K562 (cell line): ENCODE measurements around the gene PARD6B. TPM values are rescaled to one million over a fixed set of nuclear protein-coding genes. Genes with fewer than 3 reads are reported as not detected.

ENCODE experiments used
- ATAC-seq: fragments of 200-7000 bp; cut with Tn5 transposase; 3 replicates; pipeline ENCODE4 v1.9.1; 2020; ENCODE audit warnings: moderate library complexity
- BruUV-seq: library from RNA; stranded (reverse); fragments of 400-500 nt; replicated peaks from 2 replicates; lab custom pipeline; 2021; lab: Mats Ljungman, UMichigan
- CTCF ChIA-PET: fragments of 300-600 bp; formaldehyde crosslinking; extraction: SDS; loops from one replicate; lab custom pipeline; 2021; ENCODE audit warnings: low intra/inter-chr PET ratio; lab: Yijun Ruan, JAX
- POLR2A ChIA-PET: fragments of 300-600, 350-650 bp; sonication (Branson Sonifier 250); formaldehyde crosslinking; extraction: SDS; loops from one replicate; lab custom pipeline; 2021; ENCODE audit warnings: antibody characterized with exemption, inconsistent platforms; lab: Yijun Ruan, JAX
- DNase-seq, 4 experiments: peaks; one replicate each; pipeline versions ENCODE4 v3.0.0 to v3.0.0-alpha.2; 2011 to 2018; ENCODE audit warnings: low spot score in 3 of 4, mixed read lengths in 3 of 4; ENCODE audit errors: extremely low read depth in 1 of 4
- FAIRE-seq: peaks from 2 replicates; lab custom pipeline; 2011; peaks lifted over from hg19 to GRCh38; lab: Jason Lieb, UNC
- H2AFZ ChIP-seq: 2 replicates; pipeline ENCODE4 v1.6.0; 2011; ENCODE audit warnings: low read depth, low read length, control low read depth, inconsistent platforms
- H3K27ac ChIP-seq: fragments of 200-600 bp; 3 replicates; pipeline ENCODE4 v1.8.0; 2011; ENCODE audit warnings: low read depth, mild to moderate bottlenecking, control low read depth, inconsistent platforms, low read length, moderate library complexity, mixed read lengths; ENCODE audit errors: extremely low read depth
- H3K27me3 ChIP-seq, 2 experiments: fragments of 300-600 bp in 1 of 2; 2 replicates in 1 of 2; 3 replicates in 1 of 2; pipeline versions ENCODE4 v1.6.0 to v1.8.0; 2011; ENCODE audit warnings: inconsistent platforms in 2 of 2, low read length in 2 of 2, mild to moderate bottlenecking in 1 of 2, mixed read lengths in 1 of 2, moderate library complexity in 1 of 2; ENCODE audit not compliant: control insufficient read depth in 2 of 2, insufficient read depth in 2 of 2
- H3K36me3 ChIP-seq: fragments of 300-600 bp; 3 replicates; pipeline ENCODE4 v1.8.0; 2011; ENCODE audit warnings: mild to moderate bottlenecking, low read length, inconsistent platforms; ENCODE audit not compliant: control insufficient read depth, insufficient read depth
- H3K4me1 ChIP-seq, 2 experiments: fragments of 200-600 bp in 1 of 2; replicated peaks in 1 of 2; 2 replicates in 1 of 2; 3 replicates in 1 of 2; pipeline versions ENCODE4 v1.5.1 to v1.8.0; 2011; ENCODE audit warnings: inconsistent platforms in 2 of 2, low read length in 2 of 2, mild to moderate bottlenecking in 1 of 2, mixed read lengths in 1 of 2, moderate library complexity in 1 of 2; ENCODE audit not compliant: control insufficient read depth in 2 of 2, insufficient read depth in 2 of 2
- H3K4me2 ChIP-seq: 2 replicates; pipeline ENCODE4 v1.6.1; 2011; ENCODE audit warnings: low read length, control low read depth, inconsistent platforms, mixed read lengths; ENCODE audit not compliant: insufficient read depth
- H3K4me3 ChIP-seq: fragments of 200-600 bp; sonication (generic), shearing (Covaris generic); 2 replicates; pipeline ENCODE4 v1.5.1; 2016; ENCODE audit warnings: control low read depth, inconsistent platforms
- H3K79me2 ChIP-seq: fragments of 200-600 bp; 3 replicates; pipeline ENCODE4 v1.8.0; 2011; ENCODE audit warnings: low read length, inconsistent platforms; ENCODE audit not compliant: control insufficient read depth, insufficient read depth
- H3K9ac ChIP-seq, 2 experiments: 2 replicates each; pipeline versions ENCODE4 v1.6.0 to v1.6.1; 2011; ENCODE audit warnings: low read depth in 2 of 2, low read length in 2 of 2, control low read depth in 1 of 2, inconsistent platforms in 1 of 2, mild to moderate bottlenecking in 1 of 2, mixed read lengths in 1 of 2; ENCODE audit not compliant: insufficient read depth in 1 of 2
- H3K9me1 ChIP-seq: one replicate; pipeline ENCODE4 v1.6.0; 2011; ENCODE audit warnings: inconsistent platforms, mild to moderate bottlenecking, low read length, moderate library complexity; ENCODE audit not compliant: control insufficient read depth, insufficient read depth
- H3K9me3 ChIP-seq: replicated peaks from 2 replicates; pipeline ENCODE4 v1.5.1; 2011; ENCODE audit warnings: low read depth, low read length, inconsistent platforms; ENCODE audit not compliant: control insufficient read depth, insufficient read depth
- H4K20me1 ChIP-seq: replicated peaks from 2 replicates; pipeline ENCODE4 v1.6.1; 2011; ENCODE audit warnings: low read length, inconsistent platforms, mixed read lengths; ENCODE audit not compliant: control insufficient read depth, insufficient read depth
- ARID4B ChIP-seq: sonication (generic); formaldehyde crosslinking; IDR thresholded peaks from 2 replicates; pipeline ENCODE4 v1.8.0; 2022; ENCODE audit warnings: mild to moderate bottlenecking, missing genetic modification reagents
- BCLAF1 ChIP-seq, 2 experiments: fragments of 450-650 bp in 1 of 2; IDR thresholded peaks; 2 replicates each; pipeline ENCODE4 v1.6.1; 2011 to 2017; ENCODE audit warnings: low read depth in 2 of 2, antibody characterized with exemption in 1 of 2, borderline replicate concordance in 1 of 2, low read length in 1 of 2, mild to moderate bottlenecking in 1 of 2, mixed read lengths in 1 of 2; ENCODE audit not compliant: control insufficient read depth in 1 of 2
- RBM25 ChIP-seq: fragments of 200-400 bp; formaldehyde crosslinking; IDR thresholded peaks from 2 replicates; pipeline ENCODE4 v1.6.1; 2018; ENCODE audit warnings: low read length, low read depth, moderate library complexity; ENCODE audit not compliant: severe bottlenecking
- ZBTB11 ChIP-seq, 3 experiments: fragments of 200-800 bp in 1 of 3; fragments of 250-450 bp in 1 of 3; fragments of 450-650 bp in 1 of 3; sonication (Bioruptor Pico) in 1 of 3; sonication (Bioruptor generic) in 1 of 3; formaldehyde crosslinking in 1 of 3; IDR thresholded peaks; 2 replicates each; pipeline versions ENCODE4 v1.6.1 to v1.8.0; 2016 to 2022; ENCODE audit warnings: mild to moderate bottlenecking in 2 of 3, missing genetic modification characterization in 2 of 3, missing compliant biosample characterization in 1 of 3, moderate library complexity in 1 of 3
- ZFP36 ChIP-seq: fragments of 150-350 bp; IDR thresholded peaks from 2 replicates; pipeline ENCODE4 v1.6.1; 2018; ENCODE audit warnings: low read length, low read depth; ENCODE audit not compliant: partially characterized antibody
- WGBS: fragments of 100-300 bp; shearing (Covaris generic); methylation state at CpG from one replicate; pipeline ENCODE4 v1.1.6; 2016; ENCODE audit warnings: low coverage, mixed read lengths; ENCODE audit not compliant: insufficient coverage; ENCODE audit errors: missing lambda C conversion rate; 5-methylcytosine and 5-hydroxymethylcytosine counted together
- in situ Hi-C: fragments of 300-500 bp; cut with MboI; formaldehyde crosslinking; loops from 4 replicates; pipeline ENCODE4 v1.15.0; 2018; ENCODE audit warnings: inconsistent platforms, mixed read lengths
- intact Hi-C: fragments of 100-400 bp; cut with micrococcal nuclease; formaldehyde crosslinking; loops from 2 replicates; pipeline ENCODE4 v1.14.2; 2022
- polyA plus RNA-seq, 8 experiments: library from polyadenylated mRNA; depleted of rRNA in 4 of 8; stranded (reverse) in 5 of 8; unstranded in 3 of 8; fragments of >200 nt; fragmentation: Nextera tagmentation in 2 of 8; fragmentation: Illumina TruSeq in 1 of 8; extraction: Ambion mirVana in 2 of 8; extraction: Trizol in 1 of 8; gene quantifications; 2 replicates each; pipeline versions ENCODE4 v1.2.1 to v1.2.3, GENCODE V29; 2011 to 2014; ENCODE audit warnings: inconsistent platforms in 1 of 8, missing spikeins in 1 of 8
- total RNA-seq, 7 experiments: library from RNA; depleted of rRNA in 6 of 7; stranded (reverse); fragments of >200 nt in 6 of 7; fragmentation: Illumina TruSeq in 2 of 7; extraction: Trizol in 2 of 7; gene quantifications; 2 replicates each; pipeline versions ENCODE4 v1.2.1 to v1.2.3, GENCODE V29; 2011 to 2021; ENCODE audit warnings: low replicate concordance in 1 of 7

Gene PARD6B
- total and polyA plus RNA-seq, 9 of the 15 experiments (the other 6 are each of a cell fraction or from before 2014, with no cell fraction given): 1.7 to 12.3 (median 5.5) TPM

- 27% methylated on average over 5 of the region's 5 CpGs for WGBS
- no peaks in the 10 kb centered on the region; the same call in 1 of the 2 replicates for H4K20me1 ChIP-seq
- in situ Hi-C loops: no loop called here
Observed at GRCh38 chr20:50806126-50806768, 74.9 kb downstream of the PARD6B start.

More at GRCh38 chr20:50806126-50806768, 74.9 kb downstream of the PARD6B start:
- ATAC-seq (no peak), FAIRE-seq (no peak)
- H3K4me1 ChIP-seq: peaks cover 0 to 8% of the 10 kb centered on the region in 2 experiments; a peak in 3 of 5 replicates
- POLR2A ChIA-PET: interaction anchor here (0.6 to 1.1 kb wide), 2 partner anchors 9 to 25 kb away, joined by 3 read pairs; no protein-coding TSS in a partner anchor
- no peaks in the 10 kb centered on the region for H3K9me1 ChIP-seq
- intact Hi-C loops: no loop called here
- no peaks in the 10 kb centered on the region for H3K9me3 ChIP-seq
- H3K79me2 ChIP-seq: no peaks in the 10 kb centered on the region
- TF ChIP-seq ZBTB11 (CRISPR knock-in tag; IDR thresholded peaks at IDR 0.05): peak in 1 of 3 experiments; percentile 91; a peak in 2 of 6 replicates
- TF ChIP-seq ZFP36: peak; percentile 43
- TF ChIP-seq ARID4B (CRISPR knock-in tag): no peak
- peak; percentile 30 for TF ChIP-seq RBM25
- TF ChIP-seq BCLAF1 (IDR thresholded peaks at IDR 0.05; ENCODE audit: borderline replicate concordance in 1 of 2, control insufficient read depth in 1 of 2, low read depth in 2 of 2, low read length in 1 of 2): peak in 1 of 2 experiments; percentile 45; a peak in 1 of 4 replicates
- TF ChIP-seq, all 486 proteins: peak for 4
- Histone ChIP-seq H3K9ac (no peak overlapping the region), H3K4me3 (no peak overlapping the region), H3K36me3 (no peaks in the 10 kb centered on the region), H2AFZ (no peak overlapping the region), H3K27me3 (peaks cover 6 to 12% of the 10 kb centered on the region in 2 experiments; a peak in 3 of 5 replicates), H3K27ac (no peak overlapping the region), H3K4me2 (no peak overlapping the region)
- no TSS peak for BruUV-seq
- DNase-seq: no peak
- CTCF ChIA-PET: no interaction called here
